H9 (cell line): ENCODE results near the gene MRPS31. TPM values are rescaled to one million over a fixed set of nuclear protein-coding genes. Genes with fewer than 3 reads are reported as not detected.

Source experiments
- DNase-seq: peaks from one replicate; pipeline ENCODE4 v3.0.0-alpha.2; 2017
- H2AFZ ChIP-seq: one replicate; pipeline ENCODE4 v1.6.1; 2013; ENCODE audit warnings: mild to moderate bottlenecking, low read length, control low read depth, moderate library complexity
- H2AK5ac ChIP-seq: 2 replicates; pipeline ENCODE4 v1.6.1; 2013; ENCODE audit warnings: low read length, control low read depth, mixed read lengths; ENCODE audit not compliant: insufficient read length
- H2BK120ac ChIP-seq: one replicate; pipeline ENCODE4 v1.6.1; 2013; ENCODE audit warnings: low read depth, mild to moderate bottlenecking, low read length, control low read depth, inconsistent platforms; ENCODE audit not compliant: poor library complexity, severe bottlenecking
- H2BK12ac ChIP-seq: 2 replicates; pipeline ENCODE4 v1.6.1; 2013; ENCODE audit warnings: low read length, control low read depth, mixed read lengths, low read depth; ENCODE audit not compliant: insufficient read length
- H2BK15ac ChIP-seq: 2 replicates; pipeline ENCODE4 v1.6.1; 2013; ENCODE audit warnings: low read depth, low read length, control low read depth
- H2BK20ac ChIP-seq: one replicate; pipeline ENCODE4 v1.6.1; 2013; ENCODE audit warnings: low read depth, mild to moderate bottlenecking, low read length, control low read depth, inconsistent platforms; ENCODE audit not compliant: poor library complexity, severe bottlenecking
- H2BK5ac ChIP-seq: 2 replicates; pipeline ENCODE4 v1.6.1; 2013; ENCODE audit warnings: low read length, control low read depth, mixed read lengths; ENCODE audit not compliant: insufficient read length
- H3K14ac ChIP-seq: 2 replicates; pipeline ENCODE4 v1.6.1; 2013; ENCODE audit warnings: low read length, control low read depth; ENCODE audit not compliant: insufficient read depth
- H3K18ac ChIP-seq: 2 replicates; pipeline ENCODE4 v1.6.1; 2013; ENCODE audit warnings: low read depth, mild to moderate bottlenecking, mixed read lengths, low read length, control low read depth; ENCODE audit not compliant: insufficient read length
- H3K23ac ChIP-seq: 2 replicates; pipeline ENCODE4 v1.6.1; 2013; ENCODE audit warnings: low read length, control low read depth, mixed read lengths, low read depth; ENCODE audit not compliant: insufficient read length
- H3K23me2 ChIP-seq: 2 replicates; pipeline ENCODE4 v1.6.1; 2013; ENCODE audit warnings: low read depth, mild to moderate bottlenecking, mixed read lengths, low read length, control low read depth; ENCODE audit not compliant: insufficient read length, poor library complexity, severe bottlenecking
- H3K27ac ChIP-seq: 2 replicates; pipeline ENCODE4 v1.5.1; 2013; ENCODE audit warnings: low read length, control low read depth, mixed read lengths, low read depth; ENCODE audit not compliant: insufficient read length
- H3K27me3 ChIP-seq: 2 replicates; pipeline ENCODE4 v1.6.1; 2013; ENCODE audit warnings: low read length, control low read depth, inconsistent platforms; ENCODE audit not compliant: insufficient read depth
- H3K4ac ChIP-seq: 2 replicates; pipeline ENCODE4 v1.6.1; 2013; ENCODE audit warnings: low read depth, mild to moderate bottlenecking, control low read depth, inconsistent platforms, low read length, moderate library complexity
- H3K4me1 ChIP-seq: 2 replicates; pipeline ENCODE4 v1.6.1; 2013; ENCODE audit warnings: low read length, control low read depth, inconsistent platforms; ENCODE audit not compliant: insufficient read depth
- H3K4me2 ChIP-seq: 2 replicates; pipeline ENCODE4 v1.6.1; 2013; ENCODE audit warnings: low read length, control low read depth, mixed read lengths; ENCODE audit not compliant: insufficient read length, insufficient read depth
- H3K56ac ChIP-seq: 2 replicates; pipeline ENCODE4 v1.6.1; 2013; ENCODE audit warnings: low read depth, mild to moderate bottlenecking, mixed read lengths, low read length, control low read depth; ENCODE audit not compliant: insufficient read length
- H3K79me1 ChIP-seq: 2 replicates; pipeline ENCODE4 v1.6.1; 2013; ENCODE audit warnings: low read depth, mild to moderate bottlenecking, moderate library complexity, low read length, control low read depth, inconsistent platforms; ENCODE audit not compliant: insufficient read depth, poor library complexity, severe bottlenecking
- H3K79me2 ChIP-seq: 2 replicates; pipeline ENCODE4 v1.6.1; 2013; ENCODE audit warnings: low read length, control low read depth, inconsistent platforms; ENCODE audit not compliant: insufficient read depth
- H3K9ac ChIP-seq: 2 replicates; pipeline ENCODE4 v1.6.1; 2013; ENCODE audit warnings: low read length, control low read depth, mixed read lengths; ENCODE audit not compliant: insufficient read length; ENCODE audit errors: extremely low read depth
- H3K9me3 ChIP-seq: one replicate; pipeline ENCODE4 v1.6.1; 2013; ENCODE audit warnings: low read depth, low read length, inconsistent platforms; ENCODE audit not compliant: control insufficient read depth
- H3T11ph ChIP-seq: one replicate; pipeline ENCODE4 v1.6.1; 2013; ENCODE audit warnings: mild to moderate bottlenecking, low read length, control low read depth, inconsistent platforms
- H4K20me1 ChIP-seq: one replicate; pipeline ENCODE4 v1.6.1; 2013; ENCODE audit not compliant: control insufficient read depth, insufficient read length, insufficient read depth
- H4K5ac ChIP-seq: 2 replicates; pipeline ENCODE4 v1.6.1; 2013; ENCODE audit warnings: low read depth, mild to moderate bottlenecking, mixed read lengths, low read length, control low read depth; ENCODE audit not compliant: insufficient read length
- H4K8ac ChIP-seq: replicated peaks from 2 replicates; pipeline ENCODE4 v1.6.1; 2013; ENCODE audit warnings: low read length, control low read depth, mixed read lengths, low read depth; ENCODE audit not compliant: insufficient read length
- H4K91ac ChIP-seq: 2 replicates; pipeline ENCODE4 v1.6.1; 2013; ENCODE audit warnings: low read depth, mild to moderate bottlenecking, moderate library complexity, mixed read lengths, low read length, control low read depth; ENCODE audit not compliant: insufficient read length
- H3K27ac Mint-ChIP-seq, 3 experiments: 2 replicates in 2 of 3; 3 replicates in 1 of 3; pipeline ENCODE4 v1.8.0; 2020 to 2021; ENCODE audit warnings: mixed read lengths in 3 of 3, mild to moderate bottlenecking in 1 of 3, moderate library complexity in 1 of 3
- H3K27me3 Mint-ChIP-seq: 2 replicates; pipeline ENCODE4 v1.8.0; 2021; ENCODE audit warnings: low read depth, mild to moderate bottlenecking, moderate library complexity, mixed read lengths
- H3K36me3 Mint-ChIP-seq, 3 experiments: 2 replicates in 2 of 3; 3 replicates in 1 of 3; pipeline ENCODE4 v1.8.0; 2020 to 2021; ENCODE audit warnings: low read depth in 3 of 3, mixed read lengths in 3 of 3; ENCODE audit not compliant: insufficient read depth in 1 of 3
- H3K4me1 Mint-ChIP-seq, 2 experiments: 2 replicates each; pipeline ENCODE4 v1.8.0; 2020; ENCODE audit warnings: mixed read lengths in 2 of 2
- H3K4me3 Mint-ChIP-seq, 2 experiments: 2 replicates in 1 of 2; 3 replicates in 1 of 2; pipeline ENCODE4 v1.8.0; 2020 to 2021; ENCODE audit warnings: mild to moderate bottlenecking in 2 of 2, mixed read lengths in 2 of 2, moderate library complexity in 1 of 2
- H3K9me3 Mint-ChIP-seq, 2 experiments: 2 replicates in 1 of 2; 3 replicates in 1 of 2; pipeline ENCODE4 v1.8.0; 2020; ENCODE audit warnings: mild to moderate bottlenecking in 2 of 2, mixed read lengths in 2 of 2, moderate library complexity in 1 of 2
- CTCF ChIP-seq: fragments of 200-600 bp; sonication (generic); conservative IDR thresholded peaks from 3 replicates; pipeline ENCODE4 v1.8.0; 2021; ENCODE audit warnings: antibody characterized with exemption, mild to moderate bottlenecking
- WGBS: extraction: QIAGEN DNeasy Blood & Tissue Kit; methylation state at CpG from one replicate; pipeline ENCODE4 v1.1.7; 2013; ENCODE audit warnings: missing lambda C conversion rate, low lambda C conversion rate, mixed read lengths; ENCODE audit not compliant: insufficient read length; ENCODE audit errors: extremely low coverage; 5-methylcytosine and 5-hydroxymethylcytosine counted together
- total RNA-seq: library from RNA; stranded (reverse); gene quantifications from 2 replicates; pipeline ENCODE4 v1.2.1, GENCODE V29; 2021

MRPS31 gene
- total RNA-seq, 1 experiment from 2014 or later = 27.3 TPM

- no peaks in the 10 kb centered on the region for H3K27me3 Mint-ChIP-seq
- H3K4me1 Mint-ChIP-seq = no peaks in the 10 kb centered on the region
- no CpG with 5 or more reads among the region's 1 CpG for whole genome bisulfite sequencing
- TF ChIP-seq CTCF = no peak
- no peaks in the 10 kb centered on the region for H3K9me3 Mint-ChIP-seq
- no peak overlapping the region for H4K91ac ChIP-seq
- H3K56ac ChIP-seq = no peak overlapping the region
- no peak overlapping the region for H2BK15ac ChIP-seq
- H3K4ac ChIP-seq = no peak overlapping the region
- H2AFZ ChIP-seq = no peak overlapping the region
- H3K23ac ChIP-seq = no peak overlapping the region
- H3K36me3 Mint-ChIP-seq = peaks cover 9 to 33% (median 26%) of the 10 kb centered on the region in 3 experiments; a peak in 6 of 7 replicates
- no peak overlapping the region for H2BK12ac ChIP-seq
- no peak overlapping the region for H3T11ph ChIP-seq
- H3K23me2 ChIP-seq = no peaks in the 10 kb centered on the region
- H3K4me2 ChIP-seq = no peak overlapping the region
- H3K27me3 ChIP-seq = no peaks in the 10 kb centered on the region
- H3K27ac ChIP-seq = no peak overlapping the region
- no peak overlapping the region for H3K18ac ChIP-seq
- H3K14ac ChIP-seq = no peak overlapping the region
- H4K5ac ChIP-seq = no peak overlapping the region
- H2AK5ac ChIP-seq = no peak overlapping the region
- H4K20me1 ChIP-seq = no peaks in the 10 kb centered on the region
- H2BK20ac ChIP-seq = no peak overlapping the region
- no peak overlapping the region for H3K27ac Mint-ChIP-seq
- H2BK120ac ChIP-seq = no peak overlapping the region
- H3K79me1 ChIP-seq = peaks cover 5% of the 10 kb centered on the region
- no peak overlapping the region for H2BK5ac ChIP-seq
- no peak for DNase-seq
- no peaks in the 10 kb centered on the region for H3K4me1 ChIP-seq
- H4K8ac ChIP-seq = no peak overlapping the region
- H3K9ac ChIP-seq = no peak overlapping the region
- no peaks in the 10 kb centered on the region for H3K79me2 ChIP-seq
- H3K4me3 Mint-ChIP-seq = no peak overlapping the region
- no peaks in the 10 kb centered on the region for H3K9me3 ChIP-seq
Observed at GRCh38 chr13:40762849-40763248, 8.1 kb downstream of the MRPS31 start.
